Measurements from ENCODE around the gene MFAP4.

MFAP4 gene

GRCh38 chr17:19334331-19334730, 52.7 kb downstream of the MFAP4 start:
- DNase-seq (ENCODE audit: low spot score in 2 of 2) (no peak), ATAC-seq (replicated peaks; ENCODE audit: extremely low read depth, poor library complexity, severe bottlenecking) (no peak)
- Mint-ChIP-seq H3K4me3 (no peak overlapping the region), H3K27ac (ENCODE audit: low read depth) (no peak overlapping the region), H3K9me3 (no peaks in the 10 kb centered on the region), H3K4me1 (no peaks in the 10 kb centered on the region), H3K36me3 (ENCODE audit: insufficient read depth) (peaks cover 3% of the 10 kb centered on the region), H3K27me3 (no peaks in the 10 kb centered on the region)

GRCh38 chr17:19333736-19334290, 53.2 kb downstream of the MFAP4 start:
- no peak for DNase-seq (ENCODE audit: low spot score in 2 of 2)
- H3K9me3 Mint-ChIP-seq: no peaks in the 10 kb centered on the region
- no peak overlapping the region for H3K4me3 Mint-ChIP-seq
- H3K36me3 Mint-ChIP-seq (ENCODE audit: insufficient read depth): peaks cover 3% of the 10 kb centered on the region
- H3K4me1 Mint-ChIP-seq: no peaks in the 10 kb centered on the region
- no peak overlapping the region for H3K27ac Mint-ChIP-seq (ENCODE audit: low read depth)
- H3K27me3 Mint-ChIP-seq: no peaks in the 10 kb centered on the region
- ATAC-seq (replicated peaks; ENCODE audit: extremely low read depth, poor library complexity, severe bottlenecking): no peak
